Prostate gland (tissue), 2 donors: ENCODE measurements around the gene GPR139. TPM values are rescaled to one million over a fixed set of nuclear protein-coding genes. Genes with fewer than 3 reads are reported as not detected.

Experiments used
- DNase-seq: peaks from one replicate; pipeline ENCODE4 v3.0.0-alpha.2; 2019; ENCODE audit warnings: low spot score
- H3K27ac ChIP-seq, 2 donors: fragments of 200-600 bp; sonication (generic); 2 replicates each; pipeline ENCODE4 v1.5.1; 2017 to 2019
- H3K27me3 ChIP-seq: fragments of 200-600 bp; sonication (generic); replicated peaks from 2 replicates; pipeline ENCODE4 v1.5.1; 2019; ENCODE audit not compliant: insufficient read depth
- H3K36me3 ChIP-seq, 2 donors: fragments of 200-600 bp; sonication (generic); 1 replicate in 1 of 2; 2 replicates in 1 of 2; pipeline versions ENCODE4 v1.5.1 to v1.8.1; 2017 to 2019
- H3K4me1 ChIP-seq: fragments of 200-600 bp; sonication (generic); replicated peaks from 2 replicates; pipeline ENCODE4 v1.5.1; 2019
- H3K4me3 ChIP-seq, 2 donors: fragments of 200-600 bp; sonication (generic); 2 replicates each; pipeline ENCODE4 v1.5.1; 2017 to 2019
- H3K9me3 ChIP-seq: fragments of 200-600 bp; sonication (generic); 2 replicates; pipeline ENCODE4 v1.5.1; 2017
- CTCF ChIP-seq, 4 experiments: fragments of 200-600 bp in 2 of 4; fragments of 450-650 bp in 2 of 4; sonication (generic) in 2 of 4; IDR thresholded peaks; 1 replicate in 3 of 4; 2 replicates in 1 of 4; pipeline ENCODE4 v1.5.1; 2016 to 2019; ENCODE audit warnings: antibody characterized with exemption in 4 of 4, mild to moderate bottlenecking in 2 of 4, moderate library complexity in 2 of 4
- POLR2A ChIP-seq: fragments of 450-650 bp; IDR thresholded peaks from one replicate; pipeline ENCODE4 v1.6.1; 2016; ENCODE audit warnings: antibody characterized with exemption, mild to moderate bottlenecking
- POLR2AphosphoS5 ChIP-seq: sonication (generic); formaldehyde crosslinking; IDR thresholded peaks from one replicate; pipeline ENCODE4 v1.6.1; 2017; ENCODE audit warnings: antibody characterized with exemption
- WGBS: methylation state at CpG from one replicate; pipeline ENCODE4 v1.1.5; 2018; 5-methylcytosine and 5-hydroxymethylcytosine counted together
- intact Hi-C: fragments of 100-400 bp; cut with DNase I; formaldehyde crosslinking; loops from one replicate; pipeline ENCODE4 v1.14.2; 2022
- total RNA-seq, 2 donors: library from RNA; depleted of rRNA; stranded (reverse); fragments of >200 nt; gene quantifications; one replicate each; pipeline ENCODE4 v1.1.0, GENCODE V29; 2016

GPR139 gene
- total RNA-seq, 2 donors from 2014 or later, result not detected

GRCh38 chr16:20040011-20040410 is 33.7 kb downstream of the GPR139 start:
- Histone ChIP-seq H3K36me3 (no peaks in the 10 kb centered on the region), H3K4me1 (no peaks in the 10 kb centered on the region), H3K27ac (no peak overlapping the region), H3K9me3 (no peaks in the 10 kb centered on the region), H3K27me3 (no peaks in the 10 kb centered on the region), H3K4me3 (no peak overlapping the region)
- intact Hi-C loops, result no loop called here
- DNase-seq, result no peak
- no peak for TF ChIP-seq POLR2AphosphoS5
- TF ChIP-seq POLR2A, result no peak
- WGBS, result 66% methylated on average over 4 of the region's 4 CpGs

- H3K4me1 ChIP-seq, result no peaks in the 10 kb centered on the region
- no peak overlapping the region for H3K27ac ChIP-seq
- no peaks in the 10 kb centered on the region for H3K27me3 ChIP-seq
- H3K4me3 ChIP-seq, result no peak overlapping the region
- no peaks in the 10 kb centered on the region for H3K9me3 ChIP-seq
- no peak for DNase-seq
- WGBS, result 89% methylated on average over 3 of the region's 3 CpGs
- TF ChIP-seq POLR2AphosphoS5 (no peak), POLR2A (no peak), CTCF (IDR thresholded peaks at IDR 0.05) (no peak)
- intact Hi-C loops, result no loop called here
- H3K36me3 ChIP-seq, result no peaks in the 10 kb centered on the region
These were observed 44.1 kb downstream of the GPR139 start for GRCh38 chr16:20029611-20030010.

- Histone ChIP-seq H3K9me3 (no peaks in the 10 kb centered on the region), H3K27ac (no peak overlapping the region), H3K4me1 (no peaks in the 10 kb centered on the region), H3K4me3 (no peak overlapping the region), H3K36me3 (no peaks in the 10 kb centered on the region), H3K27me3 (no peaks in the 10 kb centered on the region)
- intact Hi-C loops, result no loop called here
- DNase-seq, result no peak
- WGBS, result 38% methylated on average over 2 of the region's 2 CpGs
- no peak for TF ChIP-seq CTCF (IDR thresholded peaks at IDR 0.05)
- TF ChIP-seq POLR2AphosphoS5, result no peak
- TF ChIP-seq POLR2A, result no peak
These were observed 47.2 kb downstream of the GPR139 start for GRCh38 chr16:20026361-20027072.

GRCh38 chr16:20023190-20023589 is 50.5 kb downstream of the GPR139 start:
- Histone ChIP-seq H3K4me3 (no peak overlapping the region), H3K27me3 (no peaks in the 10 kb centered on the region), H3K36me3 (no peaks in the 10 kb centered on the region), H3K4me1 (no peaks in the 10 kb centered on the region), H3K9me3 (no peaks in the 10 kb centered on the region), H3K27ac (no peak overlapping the region)
- WGBS, result 7% methylated on average over 1 of the region's 1 CpG
- TF ChIP-seq POLR2A, result no peak
- DNase-seq, result no peak
- intact Hi-C loops, result no loop called here

- WGBS, result 78% methylated on average over 2 of the region's 2 CpGs
- no peak for DNase-seq
- Histone ChIP-seq H3K4me3 (no peak overlapping the region), H3K4me1 (no peaks in the 10 kb centered on the region), H3K27me3 (no peaks in the 10 kb centered on the region), H3K36me3 (no peaks in the 10 kb centered on the region), H3K27ac (no peak overlapping the region), H3K9me3 (no peaks in the 10 kb centered on the region)
- TF ChIP-seq POLR2A (no peak), POLR2AphosphoS5 (no peak), CTCF (IDR thresholded peaks at IDR 0.05) (no peak)
- intact Hi-C loops, result no loop called here
These were observed 52.7 kb downstream of the GPR139 start for GRCh38 chr16:20020976-20021375.

- TF ChIP-seq POLR2AphosphoS5 (no peak), CTCF (IDR thresholded peaks at IDR 0.05) (no peak), POLR2A (no peak)
- WGBS, result 53% methylated on average over 1 of the region's 1 CpG
- H3K27me3 ChIP-seq, result no peaks in the 10 kb centered on the region
- H3K27ac ChIP-seq, result no peak overlapping the region
- DNase-seq, result no peak
- intact Hi-C loops, result no loop called here
- H3K4me3 ChIP-seq, result no peak overlapping the region
- H3K36me3 ChIP-seq, result no peaks in the 10 kb centered on the region
- H3K4me1 ChIP-seq, result no peaks in the 10 kb centered on the region
- no peaks in the 10 kb centered on the region for H3K9me3 ChIP-seq
These were observed 53.6 kb downstream of the GPR139 start for GRCh38 chr16:20020083-20020482.
